Measurements from ENCODE around the gene LRMDA.

GRCh38 chr10:75887992-75888680 lies 456.7 kb downstream of the LRMDA start:
- TF ChIP-seq, protein P1, sequence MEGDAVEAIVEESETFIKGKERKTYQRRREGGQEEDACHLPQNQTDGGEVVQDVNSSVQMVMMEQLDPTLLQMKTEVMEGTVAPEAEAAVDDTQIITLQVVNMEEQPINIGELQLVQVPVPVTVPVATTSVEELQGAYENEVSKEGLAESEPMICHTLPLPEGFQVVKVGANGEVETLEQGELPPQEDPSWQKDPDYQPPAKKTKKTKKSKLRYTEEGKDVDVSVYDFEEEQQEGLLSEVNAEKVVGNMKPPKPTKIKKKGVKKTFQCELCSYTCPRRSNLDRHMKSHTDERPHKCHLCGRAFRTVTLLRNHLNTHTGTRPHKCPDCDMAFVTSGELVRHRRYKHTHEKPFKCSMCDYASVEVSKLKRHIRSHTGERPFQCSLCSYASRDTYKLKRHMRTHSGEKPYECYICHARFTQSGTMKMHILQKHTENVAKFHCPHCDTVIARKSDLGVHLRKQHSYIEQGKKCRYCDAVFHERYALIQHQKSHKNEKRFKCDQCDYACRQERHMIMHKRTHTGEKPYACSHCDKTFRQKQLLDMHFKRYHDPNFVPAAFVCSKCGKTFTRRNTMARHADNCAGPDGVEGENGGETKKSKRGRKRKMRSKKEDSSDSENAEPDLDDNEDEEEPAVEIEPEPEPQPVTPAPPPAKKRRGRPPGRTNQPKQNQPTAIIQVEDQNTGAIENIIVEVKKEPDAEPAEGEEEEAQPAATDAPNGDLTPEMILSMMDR (IDR thresholded peaks at IDR 0.05) = no peak
- no peak for TF ChIP-seq EZH2phosphoT487 (IDR thresholded peaks at IDR 0.05)

All from neural progenitor cell (in vitro differentiated cells).